Ovary (tissue), 9 donors: ENCODE data around the gene KCNAB2. TPM values are rescaled to one million over a fixed set of nuclear protein-coding genes. Genes with fewer than 3 reads are reported as not detected.

Source experiments
- DNase-seq, 5 donors: peaks; one replicate each; pipeline ENCODE4 v3.0.0-alpha.2; 2019 to 2020
- H3K27ac ChIP-seq, 2 donors: fragments of 200-600 bp; one replicate each; pipeline versions ENCODE4 v1.5.1 to v1.8.0; 2019 to 2022
- H3K27me3 ChIP-seq: fragments of 200-600 bp; one replicate; pipeline ENCODE4 v1.8.0; 2022
- H3K36me3 ChIP-seq: fragments of 200-600 bp; sonication (generic); one replicate; pipeline ENCODE4 v1.5.1; 2019
- H3K4me1 ChIP-seq: one replicate; pipeline ENCODE4 v1.8.1; 2013; ENCODE audit warnings: mild to moderate bottlenecking, moderate library complexity; ENCODE audit not compliant: insufficient read depth
- H3K4me3 ChIP-seq: fragments of 200-600 bp; sonication (generic); one replicate; pipeline ENCODE4 v1.5.1; 2017
- H3K9me3 ChIP-seq, 2 donors: fragments of 200-600 bp in 1 of 2; sonication (generic) in 1 of 2; one replicate each; pipeline versions ENCODE4 v1.5.1 to v1.8.1; 2013 to 2019; ENCODE audit warnings: mild to moderate bottlenecking in 1 of 2, moderate library complexity in 1 of 2
- CTCF ChIP-seq, 3 donors: fragments of 450-650 bp in 2 of 3; fragments of 200-600 bp in 1 of 3; IDR thresholded peaks; one replicate each; pipeline versions ENCODE4 v1.5.1 to v1.8.0; 2016 to 2022; ENCODE audit warnings: antibody characterized with exemption in 3 of 3, mild to moderate bottlenecking in 1 of 3
- EP300 ChIP-seq: sonication (generic); formaldehyde crosslinking; IDR thresholded peaks from one replicate; pipeline ENCODE4 v1.6.1; 2017; ENCODE audit warnings: antibody characterized with exemption
- POLR2A ChIP-seq: fragments of 450-650 bp; IDR thresholded peaks from one replicate; pipeline ENCODE4 v1.6.1; 2017; ENCODE audit warnings: antibody characterized with exemption, mild to moderate bottlenecking, moderate library complexity
- WGBS, 3 donors: extraction: QIAGEN DNeasy Blood & Tissue Kit in 1 of 3; methylation state at CpG; one replicate each; pipeline versions ENCODE4 v1.1.5 to v1.1.7; 2013 to 2017; 5-methylcytosine and 5-hydroxymethylcytosine counted together
- intact Hi-C, 4 donors: fragments of 100-400 bp; cut with DNase I; formaldehyde crosslinking; loops; one replicate each; pipeline versions ENCODE4 v1.11.0 to v1.15.1; 2022 to 2023
- polyA plus RNA-seq, 2 donors: library from polyadenylated mRNA; stranded (reverse); fragments of 200-250 nt in 1 of 2; fragments of 350-450 nt in 1 of 2; fragmentation: Illumina TruSeq in 1 of 2; extraction: RNeasy Lipid Tissue Mini Kit (QIAGEN cat#74804) in 1 of 2; gene quantifications; one replicate each; pipeline ENCODE4 v1.2.3, GENCODE V29; 2013 to 2014
- total RNA-seq, 7 donors: library from RNA; depleted of rRNA in 2 of 7; stranded (reverse); fragments of >200 nt in 2 of 7; fragmentation: NEBNext Ultra II Directional in 3 of 7; extraction: Animal tissue kit (Norgen Biotek cat#: 25700) in 3 of 7; gene quantifications; one replicate each; pipeline versions ENCODE4 v1.1.0 to v1.2.4, GENCODE V29; 2016 to 2023
- donor health status: DM: no; HTN: no; CAD: no; lungs with moderate emphysema.
- donor health status: DM: no; HTN: no; CAD: no.
- donor health status: Bipolar disorder and iron deficiency.
- donor health status: DM: yes; HTN: yes; CAD: no.
- donor health status: DM: no; HTN: no; CAD: no.
- donor health status: DM: yes; HTN: yes; CAD: no.

The KCNAB2 gene
- total and polyA plus RNA-seq, 9 donors = 2.9 to 18.3 (median 7.1) TPM

GRCh38 chr1:6124746-6125365 lies 79.2 kb downstream of the KCNAB2 start:
- intact Hi-C loops = no loop called here
- WGBS, 3 donors = 77 to 81% (median 80%) methylated on average over 18 to 21 of the region's 21 CpGs

GRCh38 chr1:6125366-6125765 lies 79.7 kb downstream of the KCNAB2 start:
- Histone ChIP-seq H3K27ac (no peak overlapping the region), H3K27me3 (no peaks in the 10 kb centered on the region), H3K36me3 (no peaks in the 10 kb centered on the region), H3K9me3 (no peaks in the 10 kb centered on the region), H3K4me1 (peaks cover 3% of the 10 kb centered on the region), H3K4me3 (no peak overlapping the region)
- intact Hi-C loops = no loop called here
- no peak for TF ChIP-seq CTCF (IDR thresholded peaks at IDR 0.05)
- 70 to 78% (median 76%) methylated on average over 15 of the region's 15 CpGs for WGBS, 3 donors
- no peak for DNase-seq

More at GRCh38 chr1:6124746-6125365, 79.2 kb downstream of the KCNAB2 start:
- Histone ChIP-seq H3K27me3 (no peaks in the 10 kb centered on the region), H3K4me1 (peaks cover 3% of the 10 kb centered on the region), H3K4me3 (no peak overlapping the region), H3K36me3 (no peaks in the 10 kb centered on the region), H3K27ac (no peak overlapping the region), H3K9me3 (no peaks in the 10 kb centered on the region)
- no peak for DNase-seq
- no peak for TF ChIP-seq POLR2A
- no peak for TF ChIP-seq EP300
- no peak for TF ChIP-seq CTCF (IDR thresholded peaks at IDR 0.05)

GRCh38 chr1:6126028-6126427 lies 80.3 kb downstream of the KCNAB2 start:
- Histone ChIP-seq H3K4me3 (no peak overlapping the region), H3K27ac (no peak overlapping the region), H3K27me3 (no peaks in the 10 kb centered on the region), H3K36me3 (no peaks in the 10 kb centered on the region), H3K4me1 (peaks cover 3% of the 10 kb centered on the region), H3K9me3 (no peaks in the 10 kb centered on the region)
- TF ChIP-seq EP300 = no peak
- TF ChIP-seq POLR2A = no peak
- TF ChIP-seq CTCF (IDR thresholded peaks at IDR 0.05) = no peak
- intact Hi-C loops = no loop called here
- WGBS, 3 donors = 79 to 88% (median 86%) methylated on average over 13 of the region's 13 CpGs
- DNase-seq = no peak

- no peak for DNase-seq
- TF ChIP-seq EP300 (no peak), CTCF (IDR thresholded peaks at IDR 0.05) (no peak), POLR2A (no peak)
Measured at GRCh38 chr1:6126521-6127067, 80.9 kb downstream of the KCNAB2 start.

More at GRCh38 chr1:6126521-6127067, 80.9 kb downstream of the KCNAB2 start:
- Histone ChIP-seq H3K4me3 (no peak overlapping the region), H3K9me3 (no peaks in the 10 kb centered on the region), H3K36me3 (no peaks in the 10 kb centered on the region), H3K27ac (no peak overlapping the region), H3K4me1 (peaks cover 3% of the 10 kb centered on the region), H3K27me3 (no peaks in the 10 kb centered on the region)
- WGBS, 3 donors = 90 to 92% (median 91%) methylated on average over 16 of the region's 16 CpGs
- intact Hi-C loops = no loop called here
